HG02884 (cell line): ENCODE data around the gene SFRP5.

ENCODE experiments used
- ATAC-seq: cut with Tn5 transposase; IDR thresholded peaks from one replicate; pipeline ENCODE4 v1.9.1; 2021; ENCODE audit warnings: mild to moderate bottlenecking, moderate library complexity; ENCODE audit not compliant: unreplicated experiment

SFRP5 gene

GRCh38 chr10:97788552-97789442, 17.0 kb upstream of the SFRP5 start:
- no peak for ATAC-seq

GRCh38 chr10:97785731-97786130, 13.9 kb upstream of the SFRP5 start:
- no peak for ATAC-seq

GRCh38 chr10:97785231-97785630, 13.4 kb upstream of the SFRP5 start:
- ATAC-seq = no peak

- no peak for ATAC-seq
Measured at GRCh38 chr10:97784200-97784810, 12.5 kb upstream of the SFRP5 start.

- no peak for ATAC-seq
Measured at GRCh38 chr10:97782455-97783228, 10.8 kb upstream of the SFRP5 start.

GRCh38 chr10:97781618-97782331, 10.0 kb upstream of the SFRP5 start:
- ATAC-seq = no peak

- no peak for ATAC-seq
Measured at GRCh38 chr10:97780841-97781617, 9.2 kb upstream of the SFRP5 start.

GRCh38 chr10:97779975-97780374, 8.2 kb upstream of the SFRP5 start:
- ATAC-seq = no peak

- ATAC-seq = no peak
Measured at GRCh38 chr10:97779492-97779891, 7.7 kb upstream of the SFRP5 start.

- no peak for ATAC-seq
Measured at GRCh38 chr10:97778452-97779302, 6.9 kb upstream of the SFRP5 start.

- ATAC-seq = no peak
Measured at GRCh38 chr10:97777143-97777542, 5.3 kb upstream of the SFRP5 start.

- no peak for ATAC-seq
Measured at GRCh38 chr10:97774811-97775294, 3.1 kb upstream of the SFRP5 start.

- no peak for ATAC-seq
Measured at GRCh38 chr10:97773096-97773495, 1.3 kb upstream of the SFRP5 start.

GRCh38 chr10:97771055-97771891, 526 bp downstream of the SFRP5 start:
- ATAC-seq = no peak

- no peak for ATAC-seq
Measured at GRCh38 chr10:97770255-97770654, 1.5 kb downstream of the SFRP5 start.

- no peak for ATAC-seq
Measured at GRCh38 chr10:97768322-97769315, 3.2 kb downstream of the SFRP5 start.
